B cell (primary cell): ENCODE data around the gene CORO2A. TPM values are rescaled to one million over a fixed set of nuclear protein-coding genes. Genes with fewer than 3 reads are reported as not detected.

Source experiments
- ATAC-seq: fragments of 200-7000 bp; cut with Tn5 transposase; one replicate; pipeline ENCODE4 v1.10.0; 2021; ENCODE audit warnings: low read depth, mild to moderate bottlenecking, moderate number of reproducible peaks, moderate library complexity
- CTCF ChIA-PET: fragments of 350-600 bp; sonication (Branson Sonifier 250); formaldehyde crosslinking; loops from one replicate; lab custom pipeline; 2021; ENCODE audit warnings: antibody characterized with exemption, inconsistent platforms; lab: Charles Lee
- POLR2A ChIA-PET: fragments of 350-600 bp; sonication (Branson Sonifier 250); formaldehyde crosslinking; loops from one replicate; lab custom pipeline; 2021; ENCODE audit warnings: antibody characterized with exemption; lab: Charles Lee
- DNase-seq: peaks from one replicate; pipeline ENCODE4 v3.0.0; 2013
- H2AFZ ChIP-seq: 2 replicates; pipeline ENCODE4 v1.6.1; 2012; ENCODE audit warnings: mild to moderate bottlenecking, low read depth, low read length; ENCODE audit not compliant: insufficient read depth, poor library complexity, severe bottlenecking
- H3K27ac ChIP-seq, 2 donors: 1 replicate in 1 of 2; 2 replicates in 1 of 2; pipeline ENCODE4 v1.5.1; 2012 to 2013; ENCODE audit warnings: low read length in 2 of 2, mild to moderate bottlenecking in 2 of 2, moderate library complexity in 1 of 2
- H3K27me3 ChIP-seq, 4 experiments: fragments of 200-600 bp in 1 of 4; sonication (generic) in 1 of 4; replicated peaks in 1 of 4; 1 replicate in 2 of 4; 2 replicates in 2 of 4; pipeline versions ENCODE4 v1.6.1 to v1.7.0; 2013 to 2016; ENCODE audit warnings: low read length in 3 of 4, mild to moderate bottlenecking in 2 of 4, mixed read lengths in 1 of 4, moderate library complexity in 1 of 4; ENCODE audit not compliant: insufficient read depth in 4 of 4, control insufficient read depth in 3 of 4; ENCODE audit errors: control extremely low read depth in 1 of 4
- H3K36me3 ChIP-seq, 2 experiments: replicated peaks in 1 of 2; 1 replicate in 1 of 2; 2 replicates in 1 of 2; pipeline versions ENCODE4 v1.6.1 to v1.7.1; 2013; ENCODE audit warnings: low read length in 1 of 2; ENCODE audit not compliant: insufficient read depth in 2 of 2, control insufficient read depth in 1 of 2; ENCODE audit errors: control extremely low read depth in 1 of 2, extremely low read depth in 1 of 2
- H3K4me1 ChIP-seq, 2 donors: fragments of 200-600 bp in 1 of 2; sonication (generic) in 1 of 2; 1 replicate in 1 of 2; 2 replicates in 1 of 2; pipeline versions ENCODE4 v1.5.1 to v1.6.1; 2013 to 2017; ENCODE audit warnings: low read length in 2 of 2; ENCODE audit not compliant: control insufficient read depth in 2 of 2, insufficient read depth in 2 of 2
- H3K4me2 ChIP-seq: replicated peaks from 2 replicates; pipeline ENCODE3; 2012; ENCODE audit warnings: mild to moderate bottlenecking, low read depth, low read length; ENCODE audit not compliant: poor library complexity, severe bottlenecking
- H3K4me3 ChIP-seq, 5 experiments: fragments of 200-600 bp in 1 of 5; sonication (generic) in 1 of 5; 1 replicate in 3 of 5; 2 replicates in 2 of 5; pipeline versions ENCODE4 v1.5.1 to v1.7.0; 2011 to 2016; ENCODE audit warnings: low read length in 4 of 5, mild to moderate bottlenecking in 4 of 5, low read depth in 2 of 5, control low read depth in 1 of 5, moderate library complexity in 1 of 5; ENCODE audit not compliant: insufficient read depth in 1 of 5; ENCODE audit errors: control extremely low read depth in 1 of 5, extremely low read depth in 1 of 5
- H3K79me2 ChIP-seq: fragments of 200-600 bp; sonication (generic); one replicate; pipeline ENCODE4 v1.6.0; 2016; ENCODE audit warnings: low read length; ENCODE audit not compliant: control insufficient read depth, insufficient read depth
- H3K9ac ChIP-seq: fragments of 200-600 bp; sonication (generic); 2 replicates; pipeline ENCODE4 v1.6.1; 2017; ENCODE audit warnings: mild to moderate bottlenecking, low read length, moderate library complexity
- H3K9me3 ChIP-seq, 3 donors: one replicate each; pipeline versions ENCODE4 v1.6.1 to v1.7.1; 2013; ENCODE audit warnings: low read length in 2 of 3; ENCODE audit not compliant: control insufficient read depth in 2 of 3, insufficient read depth in 1 of 3; ENCODE audit errors: control extremely low read depth in 1 of 3
- H4K20me1 ChIP-seq: 2 replicates; pipeline ENCODE4 v1.6.0; 2012; ENCODE audit warnings: mild to moderate bottlenecking, low read length; ENCODE audit not compliant: insufficient read depth, control insufficient read depth, poor library complexity, severe bottlenecking
- H3K27ac Mint-ChIP-seq: one replicate; pipeline ENCODE4 v1.8.0; 2021; ENCODE audit warnings: mixed read lengths
- H3K27me3 Mint-ChIP-seq: one replicate; pipeline ENCODE4 v1.8.0; 2021; ENCODE audit warnings: mixed read lengths
- H3K4me1 Mint-ChIP-seq: one replicate; pipeline ENCODE4 v1.8.0; 2021; ENCODE audit warnings: mixed read lengths
- H3K4me3 Mint-ChIP-seq: one replicate; pipeline ENCODE4 v1.8.0; 2021; ENCODE audit warnings: mixed read lengths
- H3K9me3 Mint-ChIP-seq: one replicate; pipeline ENCODE4 v1.8.0; 2022; ENCODE audit warnings: mixed read lengths; ENCODE audit not compliant: insufficient read depth
- EZH2 ChIP-seq: IDR thresholded peaks from 2 replicates; pipeline ENCODE4 v1.6.1; 2012; ENCODE audit warnings: borderline replicate concordance, low read depth, mild to moderate bottlenecking, moderate library complexity, low read length; ENCODE audit not compliant: insufficient read depth, poor library complexity, severe bottlenecking
- WGBS: methylation state at CpG from one replicate; pipeline ENCODE4 v1.1.5; 2013; ENCODE audit warnings: missing lambda C conversion rate; ENCODE audit not compliant: insufficient coverage; 5-methylcytosine and 5-hydroxymethylcytosine counted together
- intact Hi-C: fragments of 100-400 bp; cut with micrococcal nuclease; formaldehyde crosslinking; loops from one replicate; pipeline ENCODE4 v1.10.0; 2022
- polyA plus RNA-seq: library from polyadenylated mRNA; depleted of rRNA; stranded (reverse); fragments of >200 nt; gene quantifications from 2 replicates; pipeline ENCODE4 v1.2.3, GENCODE V29; 2012
- total RNA-seq, 2 donors: library from RNA; stranded (reverse); fragments of 120-200 nt in 1 of 2; gene quantifications; 1 replicate in 1 of 2; 2 replicates in 1 of 2; pipeline versions ENCODE4 v1.2.3 to v1.2.4, GENCODE V29; 2013 to 2022
- TF ChIP-seq, protein P1 (sequence below): fragments of 200-600 bp; IDR thresholded peaks from one replicate; pipeline ENCODE4 v1.8.0; 2022; ENCODE audit warnings: antibody characterized with exemption, mild to moderate bottlenecking

CORO2A gene
- total and polyA plus RNA-seq, 2 donors (not counting 1 experiment from before 2014, with no cell fraction given), result 1.1 to 2.0 TPM

DNA sequence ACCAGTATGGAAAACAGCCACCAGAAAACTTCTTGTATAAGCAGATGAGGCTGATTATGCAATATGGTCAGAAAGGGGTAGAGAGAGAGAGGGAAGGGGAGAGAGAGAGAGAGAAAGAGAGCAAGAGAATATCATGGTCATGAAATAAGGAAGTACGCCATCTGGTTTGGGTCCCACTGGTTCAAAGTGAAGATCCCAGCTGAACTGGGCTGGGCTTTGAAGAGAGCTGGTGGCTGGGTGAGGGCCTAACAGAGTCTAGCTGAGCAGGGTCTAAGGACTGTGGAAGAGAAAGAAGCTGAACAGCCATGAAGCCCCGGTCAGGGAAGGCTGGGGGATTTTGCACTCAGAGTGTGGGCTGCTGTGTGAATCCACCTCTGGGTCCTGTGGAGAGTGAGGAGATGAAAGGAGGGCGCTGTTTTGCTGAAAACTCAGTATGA lies 88.0 kb downstream of the CORO2A start:
- H3K4me1 Mint-ChIP-seq, result peaks cover 84% of the 10 kb centered on the region
- peak overlapping the region in 1 of 5 experiments; percentile 15 for H3K4me3 ChIP-seq
- H3K27ac Mint-ChIP-seq, result peak overlapping the region; percentile 95
- intact Hi-C loops, result loop anchor here (5.0 to 10.0 kb wide), 4 partner anchors 47 to 1690 kb away; partner anchors contain the start of genes ANP32B, CORO2A, NANS and ZNF367
- no peaks in the 10 kb centered on the region for H3K27me3 Mint-ChIP-seq
- 33% methylated on average over 2 of the region's 3 CpGs for WGBS
- TF ChIP-seq EZH2, result no peak
- TF ChIP-seq, protein P1, sequence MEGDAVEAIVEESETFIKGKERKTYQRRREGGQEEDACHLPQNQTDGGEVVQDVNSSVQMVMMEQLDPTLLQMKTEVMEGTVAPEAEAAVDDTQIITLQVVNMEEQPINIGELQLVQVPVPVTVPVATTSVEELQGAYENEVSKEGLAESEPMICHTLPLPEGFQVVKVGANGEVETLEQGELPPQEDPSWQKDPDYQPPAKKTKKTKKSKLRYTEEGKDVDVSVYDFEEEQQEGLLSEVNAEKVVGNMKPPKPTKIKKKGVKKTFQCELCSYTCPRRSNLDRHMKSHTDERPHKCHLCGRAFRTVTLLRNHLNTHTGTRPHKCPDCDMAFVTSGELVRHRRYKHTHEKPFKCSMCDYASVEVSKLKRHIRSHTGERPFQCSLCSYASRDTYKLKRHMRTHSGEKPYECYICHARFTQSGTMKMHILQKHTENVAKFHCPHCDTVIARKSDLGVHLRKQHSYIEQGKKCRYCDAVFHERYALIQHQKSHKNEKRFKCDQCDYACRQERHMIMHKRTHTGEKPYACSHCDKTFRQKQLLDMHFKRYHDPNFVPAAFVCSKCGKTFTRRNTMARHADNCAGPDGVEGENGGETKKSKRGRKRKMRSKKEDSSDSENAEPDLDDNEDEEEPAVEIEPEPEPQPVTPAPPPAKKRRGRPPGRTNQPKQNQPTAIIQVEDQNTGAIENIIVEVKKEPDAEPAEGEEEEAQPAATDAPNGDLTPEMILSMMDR, result no peak
- no peaks in the 10 kb centered on the region for H3K27me3 ChIP-seq
- ChIA-PET CTCF (interaction anchor here (2.3 to 2.9 kb wide), 2 partner anchors 14 to 30 kb away, joined by 10 to 17 read pairs; partner anchors contain the start of gene TRIM14), POLR2A (no interaction called here)
- H3K4me3 Mint-ChIP-seq, result peak overlapping the region; percentile 49
- no peak overlapping the region for H3K9ac ChIP-seq
- H3K79me2 ChIP-seq, result peaks cover 24% of the 10 kb centered on the region
- peak overlapping the region; percentile 67 for H2AFZ ChIP-seq
- no peaks in the 10 kb centered on the region for H4K20me1 ChIP-seq
- peak overlapping the region; percentile 72 to 87 for H3K27ac ChIP-seq
- peaks cover 90 to 95% of the 10 kb centered on the region in 2 donors for H3K4me1 ChIP-seq
- H3K9me3 ChIP-seq, result no peaks in the 10 kb centered on the region
- DNase-seq (peak; percentile 75), ATAC-seq (no peak)
- H3K4me2 ChIP-seq, result peak overlapping the region; percentile 41
- H3K36me3 ChIP-seq, result peaks cover 0 to 2% of the 10 kb centered on the region in 2 experiments
- no peaks in the 10 kb centered on the region for H3K9me3 Mint-ChIP-seq

DNA sequence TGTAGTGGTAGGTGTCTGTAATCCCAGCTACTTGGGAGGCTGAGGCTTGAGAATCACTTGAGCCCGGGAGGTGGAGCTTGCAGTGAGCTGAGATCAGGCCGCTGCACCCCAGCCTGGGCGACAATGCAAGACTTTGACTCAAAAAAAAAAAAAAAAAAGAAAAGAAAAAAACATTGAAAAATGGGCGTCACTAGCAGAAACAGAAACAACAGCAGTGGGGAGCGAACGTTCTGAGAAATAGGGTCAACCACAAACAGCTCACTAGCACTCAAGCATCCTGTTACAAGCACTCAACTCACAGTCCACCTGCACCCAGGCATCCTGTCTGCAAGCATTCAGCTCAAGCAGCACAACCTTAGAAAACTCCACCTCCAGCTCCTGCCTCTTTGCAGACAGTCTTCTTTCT lies 90.6 kb downstream of the CORO2A start:
- TF ChIP-seq EZH2, result no peak
- TF ChIP-seq, protein P1, result no peak
- CTCF ChIA-PET, result interaction anchor here (0.7 to 2.0 kb wide), 19 partner anchors 13 to 214 kb away, joined by 3 to 16 read pairs (median 4); partner anchors contain the start of genes CORO2A, TBC1D2, TRIM14 and TRMO

More for the DNA sequence above, 90.6 kb downstream of the CORO2A start:
- Mint-ChIP-seq H3K27me3 (no peaks in the 10 kb centered on the region), H3K9me3 (no peaks in the 10 kb centered on the region), H3K4me3 (peak overlapping the region; percentile 68), H3K4me1 (peaks cover 77% of the 10 kb centered on the region), H3K27ac (peak overlapping the region; percentile 81)
- POLR2A ChIA-PET, result interaction anchor here (0.6 to 1.5 kb wide), 12 partner anchors 16 to 1245 kb away, joined by 3 to 13 read pairs (median 5); partner anchors contain the start of genes NANS, TBC1D2, TRIM14 and TRMO
- H3K36me3 ChIP-seq, result peaks cover 0 to 13% of the 10 kb centered on the region in 2 experiments
- H3K27ac ChIP-seq, result peak overlapping the region; percentile 66 to 74
- intact Hi-C loops, result loop anchor here (1.0 to 10.0 kb wide), 6 partner anchors 14 to 1687 kb away; partner anchors contain the start of genes ANP32B, CORO2A, NANS and ZNF367
- H3K79me2 ChIP-seq, result peaks cover 42% of the 10 kb centered on the region
- peak overlapping the region; percentile 46 for H3K4me2 ChIP-seq
- no peak overlapping the region for H3K9ac ChIP-seq
- H3K9me3 ChIP-seq, result no peaks in the 10 kb centered on the region
- DNase-seq, result peak; percentile 91
- peak overlapping the region; percentile 47 for H2AFZ ChIP-seq
- ATAC-seq, result peak; percentile 98
- H3K27me3 ChIP-seq, result no peaks in the 10 kb centered on the region
- H4K20me1 ChIP-seq, result no peaks in the 10 kb centered on the region
- peak overlapping the region in 1 of 5 experiments; percentile 38 for H3K4me3 ChIP-seq
- H3K4me1 ChIP-seq, result peaks cover 82 to 87% of the 10 kb centered on the region in 2 donors
- WGBS, result 0% methylated on average over 4 of the region's 6 CpGs
